Measurements from ENCODE around the gene BRCC3. TPM values are rescaled to one million over a fixed set of nuclear protein-coding genes. Genes with fewer than 3 reads are reported as not detected.

The BRCC3 gene
- total and polyA plus RNA-seq, 2 donors (not counting 3 experiments of a cell fraction or from before 2014, with no cell fraction given) = 12.4 to 25.5 TPM

- no peak for TF ChIP-seq GATA2 (IDR thresholded peaks at IDR 0.05; ENCODE audit: insufficient read depth, insufficient read length, low read depth, low read length)
- H3K9me3 ChIP-seq (replicated peaks; ENCODE audit: control insufficient read depth, insufficient read depth, low read length) = no peaks in the 10 kb centered on the region
- intact Hi-C loops (cut with micrococcal nuclease) = no loop called here
Measured at GRCh38 chrX:155022585-155022984, 48.7 kb upstream of the BRCC3 start, which contains the start of gene F8. TSS of gene F8 (minus strand) at chrX:155022723. CDS start at chrX:155022552, 171 bp downstream.

GRCh38 chrX:155023907-155024833 is 47.1 kb upstream of the BRCC3 start:
- peaks cover 2 to 5% of the 10 kb centered on the region in 2 experiments for H3K27me3 ChIP-seq (ENCODE audit: control insufficient read depth in 2 of 2, insufficient read depth in 2 of 2, low read length in 2 of 2)
- no peak for TF ChIP-seq POLR2AphosphoS5 (IDR thresholded peaks at IDR 0.05; ENCODE audit: insufficient read depth, low read depth, low read length)
- no peak for TF ChIP-seq MYC (IDR thresholded peaks at IDR 0.05; ENCODE audit: low read depth, low read length)
- no peak for TF ChIP-seq FOS (IDR thresholded peaks at IDR 0.05; ENCODE audit: borderline replicate concordance, insufficient read depth, low read length)
- no peak for TF ChIP-seq GATA2 (IDR thresholded peaks at IDR 0.05; ENCODE audit: insufficient read depth, insufficient read length, low read depth, low read length)
- no peak for TF ChIP-seq EZH2 (IDR thresholded peaks at IDR 0.05; ENCODE audit: borderline replicate concordance, low read depth, low read length, severe bottlenecking)
- TF ChIP-seq JUN (IDR thresholded peaks at IDR 0.05; ENCODE audit: borderline replicate concordance, insufficient read depth, insufficient read length, low read depth) = no peak
- no peak for TF ChIP-seq MAX (IDR thresholded peaks at IDR 0.05; ENCODE audit: insufficient read depth, insufficient read length)
- TF ChIP-seq POLR2A (IDR thresholded peaks at IDR 0.05; ENCODE audit: low read depth, low read length) = no peak
- TF ChIP-seq, protein P1, sequence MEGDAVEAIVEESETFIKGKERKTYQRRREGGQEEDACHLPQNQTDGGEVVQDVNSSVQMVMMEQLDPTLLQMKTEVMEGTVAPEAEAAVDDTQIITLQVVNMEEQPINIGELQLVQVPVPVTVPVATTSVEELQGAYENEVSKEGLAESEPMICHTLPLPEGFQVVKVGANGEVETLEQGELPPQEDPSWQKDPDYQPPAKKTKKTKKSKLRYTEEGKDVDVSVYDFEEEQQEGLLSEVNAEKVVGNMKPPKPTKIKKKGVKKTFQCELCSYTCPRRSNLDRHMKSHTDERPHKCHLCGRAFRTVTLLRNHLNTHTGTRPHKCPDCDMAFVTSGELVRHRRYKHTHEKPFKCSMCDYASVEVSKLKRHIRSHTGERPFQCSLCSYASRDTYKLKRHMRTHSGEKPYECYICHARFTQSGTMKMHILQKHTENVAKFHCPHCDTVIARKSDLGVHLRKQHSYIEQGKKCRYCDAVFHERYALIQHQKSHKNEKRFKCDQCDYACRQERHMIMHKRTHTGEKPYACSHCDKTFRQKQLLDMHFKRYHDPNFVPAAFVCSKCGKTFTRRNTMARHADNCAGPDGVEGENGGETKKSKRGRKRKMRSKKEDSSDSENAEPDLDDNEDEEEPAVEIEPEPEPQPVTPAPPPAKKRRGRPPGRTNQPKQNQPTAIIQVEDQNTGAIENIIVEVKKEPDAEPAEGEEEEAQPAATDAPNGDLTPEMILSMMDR (IDR thresholded peaks at IDR 0.05; ENCODE audit: extremely low read depth in 1 of 2, insufficient read depth in 1 of 2, low read depth in 1 of 2, low read length in 2 of 2) = no peak
- H3K27ac ChIP-seq (ENCODE audit: insufficient read depth, low read depth, low read length) = no peak overlapping the region
- no peak overlapping the region for H3K9ac ChIP-seq (replicated peaks; ENCODE audit: extremely low read depth, insufficient read depth, low read length)
- intact Hi-C loops (cut with micrococcal nuclease) (no loop called here), dilution Hi-C loops (cut with MboI; ENCODE audit: extremely low pct_ligation_motif_present, low sequenced_read_pairs) (no loop called here)
- no peak overlapping the region for H2AFZ ChIP-seq (ENCODE audit: low read depth, low read length)
- H3K4me2 ChIP-seq (ENCODE audit: insufficient read depth, low read length) = no peak overlapping the region
- no peak overlapping the region for H3K4me3 ChIP-seq (replicated peaks in 1 of 3; ENCODE audit: insufficient read depth in 1 of 3, low read depth in 1 of 3, low read length in 3 of 3)
- CTCF ChIA-PET = no interaction called here
- no peaks in the 10 kb centered on the region for H3K9me1 ChIP-seq (replicated peaks; ENCODE audit: control insufficient read depth, extremely low read depth, insufficient read depth, low read length)
- H3K4me1 ChIP-seq (ENCODE audit: control insufficient read depth, extremely low read depth, insufficient read depth, low read length) = no peaks in the 10 kb centered on the region
- FAIRE-seq (no peak), DNase-seq (ENCODE audit: low read depth, low spot score) (no peak)
- H3K9me3 ChIP-seq (replicated peaks; ENCODE audit: control insufficient read depth, insufficient read depth, low read length) = no peaks in the 10 kb centered on the region
- POLR2A ChIA-PET = no interaction called here
- H3K79me2 ChIP-seq (ENCODE audit: control insufficient read depth, insufficient read depth, low read length) = no peaks in the 10 kb centered on the region
- no peaks in the 10 kb centered on the region for H3K36me3 ChIP-seq (ENCODE audit: control insufficient read depth in 2 of 2, extremely low read depth in 1 of 2, insufficient read depth in 2 of 2, low read length in 2 of 2)
- no peaks in the 10 kb centered on the region for H4K20me1 ChIP-seq (replicated peaks; ENCODE audit: control insufficient read depth, extremely low read depth, insufficient read depth, low read length)
- no TSS peak for BruUV-seq (replicated peaks)

More at GRCh38 chrX:155022585-155022984, 48.7 kb upstream of the BRCC3 start, which contains the start of gene F8:
- Histone ChIP-seq H3K27ac (ENCODE audit: insufficient read depth, low read depth, low read length) (no peak within 1 kb of the TSS), H3K4me2 (ENCODE audit: insufficient read depth, low read length) (no peak within 1 kb of the TSS), H2AFZ (ENCODE audit: low read depth, low read length) (no peak within 1 kb of the TSS), H3K27me3 (ENCODE audit: control insufficient read depth in 2 of 2, insufficient read depth in 2 of 2, low read length in 2 of 2) (peaks cover 2 to 5% of the 10 kb centered on the region in 2 experiments), H3K79me2 (ENCODE audit: control insufficient read depth, insufficient read depth, low read length) (no peaks in the 10 kb centered on the region), H3K36me3 (ENCODE audit: control insufficient read depth in 2 of 2, extremely low read depth in 1 of 2, insufficient read depth in 2 of 2, low read length in 2 of 2) (no peaks in the 10 kb centered on the region), H3K9ac (replicated peaks; ENCODE audit: extremely low read depth, insufficient read depth, low read length) (no peak within 1 kb of the TSS), H3K9me1 (replicated peaks; ENCODE audit: control insufficient read depth, extremely low read depth, insufficient read depth, low read length) (no peaks in the 10 kb centered on the region), H3K4me3 (replicated peaks in 1 of 3; ENCODE audit: insufficient read depth in 1 of 3, low read depth in 1 of 3, low read length in 3 of 3) (no peak within 1 kb of the TSS), H3K4me1 (ENCODE audit: control insufficient read depth, extremely low read depth, insufficient read depth, low read length) (no peaks in the 10 kb centered on the region), H4K20me1 (replicated peaks; ENCODE audit: control insufficient read depth, extremely low read depth, insufficient read depth, low read length) (no peaks in the 10 kb centered on the region)
- DNase-seq (ENCODE audit: low read depth, low spot score) = no peak
- no peak for FAIRE-seq
- ChIA-PET CTCF (no interaction called here), POLR2A (no interaction called here)
- no TSS peak for BruUV-seq (replicated peaks)
- dilution Hi-C loops (cut with MboI; ENCODE audit: extremely low pct_ligation_motif_present, low sequenced_read_pairs) = no loop called here

Measured in endothelial cell of umbilical vein (primary cell).